Activated T-cell treated with anti-CD3 and anti-CD28 coated beads for 48 hours (primary cell): ENCODE data around the gene WFIKKN2.

Experiments
- DNase-seq: peaks from one replicate; pipeline ENCODE4 v3.0.0-alpha.2; 2020; ENCODE audit warnings: low read depth

WFIKKN2 gene

DNA sequence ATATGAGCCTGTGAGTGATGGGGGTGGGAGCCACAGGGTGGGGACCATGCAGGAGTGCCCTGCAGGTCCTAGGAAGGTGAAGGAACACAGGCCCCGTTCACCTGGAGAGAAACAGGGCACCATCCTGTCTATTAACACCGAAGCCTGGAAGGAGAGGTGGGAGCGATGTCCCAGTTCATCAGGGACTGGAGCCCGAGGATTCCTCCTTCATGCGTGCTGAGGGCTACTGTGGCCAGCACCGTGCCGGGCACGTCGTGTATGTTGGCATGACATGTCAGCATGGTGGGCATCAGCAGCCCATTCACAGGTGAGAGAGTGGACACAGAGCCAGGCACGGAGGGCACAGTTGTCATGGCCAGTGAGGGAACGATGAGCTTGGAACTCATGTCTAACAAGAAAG, 1.4 kb downstream of the WFIKKN2 start:
- no peak for DNase-seq

DNA sequence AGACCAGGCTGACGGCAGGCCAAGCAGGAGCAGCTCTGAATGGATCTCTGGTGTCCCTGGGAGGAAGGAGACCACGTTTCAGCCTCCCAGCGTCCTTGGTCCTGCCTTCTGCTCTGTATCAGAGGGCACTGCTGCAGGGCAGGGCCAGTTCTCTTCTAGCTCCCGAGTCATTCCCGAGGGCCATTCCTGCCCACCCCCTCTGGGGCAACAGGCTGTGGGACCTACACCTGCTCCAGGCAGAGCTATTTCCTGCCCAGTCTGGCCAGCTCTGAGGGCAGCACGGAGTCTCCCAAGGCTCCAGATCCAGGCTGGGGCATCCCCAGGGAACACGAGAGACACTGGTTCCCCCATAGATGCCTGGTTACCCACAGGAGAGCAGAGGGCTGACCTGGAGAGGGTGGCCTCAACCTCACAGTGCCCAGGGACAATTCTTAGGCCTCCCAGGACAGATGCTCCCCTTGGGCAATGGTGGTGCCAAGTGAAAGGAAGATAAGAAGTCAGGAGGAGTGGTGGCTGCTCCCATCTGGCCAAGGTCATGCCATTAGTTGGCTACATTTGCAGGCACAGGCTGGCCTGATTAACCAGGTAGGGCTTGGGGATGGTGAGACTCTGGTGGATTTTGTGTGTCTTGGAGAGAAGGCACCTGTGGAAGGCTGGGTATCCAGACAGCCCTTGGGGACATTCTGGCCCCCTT, 2.0 kb downstream of the WFIKKN2 start:
- no peak for DNase-seq

DNA sequence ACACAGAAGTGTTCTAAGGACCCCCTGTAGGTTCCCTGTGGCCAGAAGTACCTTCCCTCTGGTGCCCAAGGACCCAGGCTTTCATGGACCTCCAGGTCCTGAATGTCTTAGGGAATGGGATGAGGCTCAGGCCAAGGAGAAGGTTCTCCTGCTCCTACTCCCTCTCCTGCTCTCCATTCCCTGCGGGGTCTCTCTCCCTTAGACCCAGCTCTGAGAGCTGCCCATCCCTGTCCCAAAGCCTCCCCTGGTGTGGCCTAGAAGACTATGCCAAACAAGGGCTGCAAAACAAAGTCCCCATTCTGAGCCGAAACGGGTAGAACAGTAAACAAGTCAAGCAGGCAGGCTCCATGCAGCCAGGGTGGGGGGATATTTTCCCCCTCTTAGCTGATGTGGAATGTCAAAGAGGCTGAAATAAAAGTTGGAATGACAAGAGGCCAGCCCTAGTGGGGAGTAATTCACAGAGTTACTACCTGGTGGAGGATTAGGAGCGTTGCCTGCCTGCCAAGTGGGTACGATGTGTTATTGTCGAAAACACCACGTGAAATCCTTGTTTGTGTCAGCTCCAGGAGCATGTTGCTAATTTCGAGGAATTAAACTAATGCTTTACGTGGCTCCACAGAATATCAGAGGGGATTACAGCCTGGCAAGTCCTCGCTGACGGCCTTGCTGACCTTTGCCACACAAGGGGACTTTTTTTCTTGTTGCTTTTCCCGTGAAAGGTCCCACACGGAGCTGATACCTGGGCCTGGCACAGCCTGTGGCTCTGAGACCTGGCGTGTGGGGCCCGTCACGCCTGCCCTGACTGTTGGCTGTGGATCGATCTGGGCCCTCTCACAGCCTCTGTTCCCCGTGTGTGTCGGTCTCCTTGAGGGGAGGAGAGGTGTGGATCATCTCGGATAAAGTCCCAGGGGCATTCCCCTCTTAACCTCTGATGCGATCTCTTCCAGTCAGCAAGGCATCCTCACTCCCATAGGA, 2.9 kb downstream of the WFIKKN2 start:
- DNase-seq: no peak

DNA sequence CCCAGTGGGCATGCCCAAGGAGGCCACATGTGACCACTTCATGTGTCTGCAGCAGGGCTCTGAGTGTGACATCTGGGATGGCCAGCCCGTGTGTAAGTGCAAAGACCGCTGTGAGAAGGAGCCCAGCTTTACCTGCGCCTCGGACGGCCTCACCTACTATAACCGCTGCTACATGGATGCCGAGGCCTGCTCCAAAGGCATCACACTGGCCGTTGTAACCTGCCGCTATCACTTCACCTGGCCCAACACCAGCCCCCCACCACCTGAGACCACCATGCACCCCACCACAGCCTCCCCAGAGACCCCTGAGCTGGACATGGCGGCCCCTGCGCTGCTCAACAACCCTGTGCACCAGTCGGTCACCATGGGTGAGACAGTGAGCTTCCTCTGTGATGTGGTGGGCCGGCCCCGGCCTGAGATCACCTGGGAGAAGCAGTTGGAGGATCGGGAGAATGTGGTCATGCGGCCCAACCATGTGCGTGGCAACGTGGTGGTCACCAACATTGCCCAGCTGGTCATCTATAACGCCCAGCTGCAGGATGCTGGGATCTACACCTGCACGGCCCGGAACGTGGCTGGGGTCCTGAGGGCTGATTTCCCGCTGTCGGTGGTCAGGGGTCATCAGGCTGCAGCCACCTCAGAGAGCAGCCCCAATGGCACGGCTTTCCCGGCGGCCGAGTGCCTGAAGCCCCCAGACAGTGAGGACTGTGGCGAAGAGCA, 4.4 kb downstream of the WFIKKN2 start:
- no peak for DNase-seq

DNA sequence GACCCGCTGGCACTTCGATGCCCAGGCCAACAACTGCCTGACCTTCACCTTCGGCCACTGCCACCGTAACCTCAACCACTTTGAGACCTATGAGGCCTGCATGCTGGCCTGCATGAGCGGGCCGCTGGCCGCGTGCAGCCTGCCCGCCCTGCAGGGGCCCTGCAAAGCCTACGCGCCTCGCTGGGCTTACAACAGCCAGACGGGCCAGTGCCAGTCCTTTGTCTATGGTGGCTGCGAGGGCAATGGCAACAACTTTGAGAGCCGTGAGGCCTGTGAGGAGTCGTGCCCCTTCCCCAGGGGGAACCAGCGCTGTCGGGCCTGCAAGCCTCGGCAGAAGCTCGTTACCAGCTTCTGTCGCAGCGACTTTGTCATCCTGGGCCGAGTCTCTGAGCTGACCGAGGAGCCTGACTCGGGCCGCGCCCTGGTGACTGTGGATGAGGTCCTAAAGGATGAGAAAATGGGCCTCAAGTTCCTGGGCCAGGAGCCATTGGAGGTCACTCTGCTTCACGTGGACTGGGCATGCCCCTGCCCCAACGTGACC, 5.0 kb downstream of the WFIKKN2 start:
- DNase-seq: no peak

DNA sequence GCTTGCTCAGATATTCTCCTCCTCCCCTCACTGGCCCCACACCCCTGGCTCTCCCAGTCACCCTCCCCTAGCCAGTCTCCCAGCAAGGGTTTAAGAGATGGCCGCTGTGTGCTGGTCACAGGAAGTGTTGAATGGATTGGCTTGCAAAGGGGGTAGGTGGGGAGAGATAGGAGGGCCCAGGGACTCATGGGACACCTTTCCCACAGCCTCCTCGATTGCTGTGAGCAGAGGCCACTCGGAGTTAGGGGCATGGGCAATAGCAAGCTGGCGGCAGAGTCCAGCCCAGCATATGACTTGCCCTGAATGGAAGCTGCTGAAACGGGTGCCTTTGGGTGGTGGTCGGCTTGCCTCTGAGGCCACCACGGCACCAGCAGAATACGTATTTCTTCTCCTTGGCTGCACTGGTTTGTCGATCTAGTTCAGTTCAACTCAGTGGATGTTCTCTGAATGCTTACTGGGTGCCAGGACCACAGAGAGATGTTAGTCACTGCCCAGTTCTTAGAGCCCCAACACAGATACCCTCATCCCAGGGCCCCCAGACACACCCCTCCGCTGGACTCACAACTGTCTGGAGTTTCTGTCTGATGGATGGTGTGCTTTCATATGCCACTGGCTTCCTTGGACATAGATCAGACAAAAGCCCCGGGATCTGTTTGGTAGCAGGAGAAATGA, 6.0 kb downstream of the WFIKKN2 start:
- no peak for DNase-seq

DNA sequence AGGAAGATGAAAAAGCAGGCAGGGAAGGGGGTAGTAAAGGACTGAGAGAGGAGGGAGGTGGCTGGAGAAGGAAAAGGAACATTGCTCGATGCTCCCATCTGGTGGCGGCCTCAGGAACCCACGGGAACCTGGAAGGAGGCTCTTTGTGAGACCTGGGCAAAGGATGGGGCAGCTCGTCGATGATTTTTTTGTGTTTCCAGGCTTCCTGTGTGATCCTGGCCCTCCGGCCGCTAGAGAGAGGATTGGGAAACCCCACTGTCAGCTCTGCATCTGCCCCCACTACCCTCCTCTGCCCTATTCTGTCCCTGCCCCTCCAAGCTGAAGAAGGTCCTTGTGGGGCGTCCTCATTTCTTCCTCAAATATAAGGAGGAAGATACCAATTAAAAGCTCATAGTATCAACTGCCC, 6.6 kb downstream of the WFIKKN2 start:
- DNase-seq: peak; percentile 33

DNA sequence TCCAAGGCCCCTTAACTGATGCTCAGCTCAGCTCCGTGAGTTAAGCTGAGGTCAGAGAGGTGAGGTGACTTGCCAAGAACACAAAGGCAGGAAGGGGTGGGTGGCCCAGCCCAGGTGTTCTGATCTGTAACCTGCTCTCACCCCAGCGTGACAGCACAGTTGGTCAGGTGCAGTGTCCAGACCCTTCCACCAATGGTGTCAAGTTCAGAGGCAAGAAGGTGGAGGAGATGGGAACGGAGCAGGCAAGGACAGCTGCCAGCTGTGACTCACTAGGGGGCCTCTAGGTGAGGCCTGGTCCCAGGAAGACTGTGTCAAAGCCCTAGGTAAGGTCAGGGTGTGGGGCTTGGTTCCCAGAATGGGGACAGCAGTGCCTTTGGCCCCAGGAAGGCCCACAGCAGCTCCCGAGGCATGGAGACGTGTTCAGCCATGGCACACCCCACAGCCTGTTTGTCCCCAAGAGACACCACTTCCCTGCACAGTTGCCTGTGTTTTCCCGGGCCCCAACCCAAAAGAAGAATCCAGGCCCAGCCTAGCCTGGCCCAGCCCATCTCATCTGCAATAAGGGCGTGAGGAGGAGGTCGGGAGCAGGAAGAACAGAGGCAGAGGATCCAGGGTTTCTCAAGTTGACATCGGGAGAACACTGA, 7.2 kb downstream of the WFIKKN2 start:
- DNase-seq: no peak

DNA sequence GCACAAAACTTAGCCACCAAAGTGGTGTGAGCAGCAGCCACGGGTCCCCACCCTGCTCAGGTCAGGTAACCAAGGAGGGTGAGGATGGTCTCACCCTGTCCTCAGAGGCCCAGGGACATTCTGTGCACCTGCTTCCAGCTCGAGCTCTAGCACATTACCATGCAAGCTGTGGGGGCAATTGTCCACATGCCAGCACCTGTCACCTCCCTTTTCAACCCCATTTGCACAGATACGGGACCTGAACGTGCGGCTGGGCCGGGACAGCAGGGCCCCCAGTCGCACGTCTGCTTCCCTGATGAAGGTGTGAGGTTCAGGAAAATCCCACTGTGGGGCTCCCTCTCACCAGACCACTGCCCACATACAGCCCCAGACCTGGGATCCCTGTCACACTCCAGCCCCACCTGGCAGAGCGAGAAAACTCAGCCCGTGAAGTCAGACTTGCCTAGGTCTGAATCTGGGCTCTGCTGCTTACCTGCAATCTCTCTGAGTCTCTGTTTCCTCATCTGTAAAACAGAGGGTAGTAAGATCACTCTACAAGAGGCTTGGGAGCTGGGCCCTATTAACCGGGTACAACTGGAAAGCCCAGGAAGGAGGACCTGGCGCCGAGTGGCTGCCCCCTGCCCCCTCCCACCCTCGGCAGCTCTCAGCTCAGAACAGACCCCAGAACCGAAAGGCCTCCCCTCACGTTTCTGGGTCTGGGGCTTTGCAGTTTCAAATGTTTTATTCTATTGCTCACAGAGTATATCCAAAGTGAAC, 7.9 kb downstream of the WFIKKN2 start:
- DNase-seq: no peak

DNA sequence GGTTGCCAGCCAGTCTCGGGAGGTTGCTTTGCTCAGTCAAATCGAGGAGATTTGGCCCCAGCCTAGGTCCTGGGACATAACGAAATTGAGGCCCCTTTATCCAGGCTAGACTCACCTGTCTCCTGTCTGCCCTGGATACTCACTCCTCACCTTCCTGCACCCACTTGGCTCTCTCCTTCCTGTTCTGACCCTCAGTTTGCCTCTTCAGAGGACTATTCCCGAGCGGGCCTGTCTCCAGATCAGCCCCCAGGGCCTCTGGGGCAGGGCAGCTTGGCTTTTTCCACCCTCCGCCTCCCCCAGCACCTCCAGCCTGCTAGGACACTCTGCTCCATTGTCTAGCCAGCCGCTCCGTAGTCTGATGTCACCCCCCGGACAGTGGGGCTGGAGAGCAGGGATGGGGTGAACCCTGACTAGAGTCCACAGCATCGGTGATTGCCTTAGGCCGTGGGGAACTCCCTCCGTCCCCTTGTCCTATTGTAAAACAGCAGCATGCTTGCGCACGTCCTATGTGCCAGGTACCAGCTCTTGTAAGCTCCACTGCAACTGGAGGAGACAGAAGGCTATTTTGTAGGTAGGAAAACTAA, 8.8 kb downstream of the WFIKKN2 start:
- DNase-seq: no peak

DNA sequence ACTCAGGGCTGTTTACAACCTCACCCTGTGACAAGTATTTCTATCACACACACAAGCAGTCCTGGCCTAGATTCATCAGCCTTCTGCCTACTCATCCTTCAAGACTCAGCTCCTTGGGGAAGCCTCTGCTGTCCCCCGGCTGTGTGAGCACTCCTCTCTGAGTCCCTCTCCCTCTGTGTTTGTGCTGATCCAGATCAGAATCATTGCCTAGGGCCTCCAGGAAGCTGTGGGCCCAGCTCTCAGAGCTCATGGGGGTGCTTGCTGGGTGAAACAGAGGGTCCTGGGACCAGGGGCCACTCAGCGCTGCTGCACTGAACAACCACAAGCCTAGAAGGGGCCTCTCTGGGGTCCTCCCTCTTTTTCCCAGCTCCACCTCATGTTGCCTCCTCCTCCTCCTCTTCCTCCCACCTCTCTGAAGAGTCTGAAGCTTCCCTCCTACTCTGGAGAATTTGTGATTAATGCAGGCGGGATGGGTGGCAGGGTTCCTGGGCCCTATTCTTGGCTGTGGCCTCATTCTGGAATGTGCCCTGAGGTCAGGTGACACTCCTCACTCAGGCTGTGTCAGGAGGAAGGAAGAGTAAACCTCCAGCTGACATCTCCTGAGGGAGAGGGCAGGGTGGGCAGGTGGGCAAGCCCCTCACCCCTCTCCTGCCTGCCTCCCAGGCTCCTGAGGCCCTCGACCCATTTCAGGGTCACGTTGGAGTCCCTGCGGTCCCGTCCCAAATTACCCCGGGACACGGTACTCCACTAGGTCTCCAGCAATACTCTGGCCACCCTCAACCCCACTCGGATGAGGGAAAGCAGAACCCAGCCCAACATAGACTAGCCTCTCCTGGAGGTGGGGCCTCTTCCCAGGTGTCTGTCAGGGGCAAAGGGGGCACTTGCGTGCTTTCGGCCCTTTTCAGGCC, 10.1 kb downstream of the WFIKKN2 start:
- DNase-seq: no peak

DNA sequence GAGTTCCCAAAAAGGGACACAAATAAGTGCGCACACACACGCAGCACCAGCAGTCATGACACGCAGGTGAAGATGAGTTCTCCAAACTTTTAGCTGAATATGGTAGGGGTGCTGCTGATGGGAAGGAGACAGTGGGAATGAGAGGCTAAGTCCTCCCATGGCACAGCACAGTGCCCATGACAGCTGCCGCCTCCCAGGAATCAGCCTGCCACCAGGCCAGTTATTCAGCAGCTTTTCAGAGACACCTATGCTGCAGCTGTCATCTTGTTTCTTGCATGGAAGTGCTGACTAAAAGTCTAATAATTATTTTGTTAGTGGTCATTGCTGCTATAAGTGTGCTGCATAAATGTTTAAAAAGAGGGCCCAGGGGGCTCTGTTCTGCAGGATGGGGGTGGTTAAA, 12.2 kb downstream of the WFIKKN2 start:
- no peak for DNase-seq

DNA sequence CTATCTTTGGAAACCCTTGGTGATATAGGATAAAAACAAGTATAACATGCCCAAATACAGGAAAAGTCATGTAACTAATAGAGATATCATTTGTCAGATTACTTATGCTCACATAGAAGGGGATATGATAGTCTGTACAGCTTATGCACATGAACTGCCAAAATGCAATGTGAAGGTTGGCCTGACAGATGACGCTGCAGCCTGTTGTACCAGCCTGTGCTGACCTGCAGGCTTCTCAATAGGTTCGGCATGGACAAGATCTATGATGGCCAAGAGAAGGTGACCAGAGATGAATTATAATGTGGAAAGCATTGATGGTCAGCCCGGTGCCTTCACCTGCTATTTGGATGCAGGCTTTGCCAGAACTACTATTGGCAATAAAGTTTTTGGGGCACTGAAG, 12.7 kb downstream of the WFIKKN2 start:
- DNase-seq: no peak

DNA sequence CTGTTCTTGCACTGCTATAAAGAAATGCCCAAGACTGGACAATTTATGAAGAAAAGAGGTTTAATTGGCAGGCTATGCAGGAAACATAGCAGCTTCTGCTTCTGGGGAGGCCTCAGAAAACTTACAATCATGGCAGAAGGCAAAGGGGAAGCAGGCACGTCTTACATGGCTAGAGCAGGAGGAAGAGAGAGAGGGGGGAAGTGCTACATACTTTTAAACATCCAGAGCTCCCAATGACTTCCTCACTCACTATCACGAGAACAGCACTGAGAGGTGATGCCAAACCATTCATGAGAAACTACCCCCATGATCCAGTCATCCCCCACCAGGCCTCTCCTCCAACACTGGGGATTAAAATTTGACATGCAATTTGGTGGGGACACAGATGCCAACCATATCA, 13.3 kb downstream of the WFIKKN2 start:
- DNase-seq: no peak

DNA sequence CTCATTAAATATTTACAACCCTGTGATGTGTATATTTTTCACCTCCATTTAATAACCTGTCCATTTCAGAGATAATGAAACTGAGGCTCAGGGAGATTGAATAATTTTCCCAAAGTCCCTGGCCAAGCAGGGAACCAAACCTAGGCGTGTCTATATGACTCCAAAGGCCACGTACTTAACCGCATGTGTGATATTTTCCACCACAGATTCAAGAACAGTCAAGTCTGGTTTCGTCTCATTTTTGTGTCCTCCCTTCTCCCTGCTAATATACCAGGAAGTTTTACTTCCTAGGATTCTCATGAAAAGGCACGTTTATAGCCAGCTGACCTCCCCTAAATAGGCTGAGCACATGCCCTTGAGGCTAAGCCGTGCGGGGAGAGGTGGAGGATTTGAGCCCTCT, 15.3 kb downstream of the WFIKKN2 start:
- no peak for DNase-seq

DNA sequence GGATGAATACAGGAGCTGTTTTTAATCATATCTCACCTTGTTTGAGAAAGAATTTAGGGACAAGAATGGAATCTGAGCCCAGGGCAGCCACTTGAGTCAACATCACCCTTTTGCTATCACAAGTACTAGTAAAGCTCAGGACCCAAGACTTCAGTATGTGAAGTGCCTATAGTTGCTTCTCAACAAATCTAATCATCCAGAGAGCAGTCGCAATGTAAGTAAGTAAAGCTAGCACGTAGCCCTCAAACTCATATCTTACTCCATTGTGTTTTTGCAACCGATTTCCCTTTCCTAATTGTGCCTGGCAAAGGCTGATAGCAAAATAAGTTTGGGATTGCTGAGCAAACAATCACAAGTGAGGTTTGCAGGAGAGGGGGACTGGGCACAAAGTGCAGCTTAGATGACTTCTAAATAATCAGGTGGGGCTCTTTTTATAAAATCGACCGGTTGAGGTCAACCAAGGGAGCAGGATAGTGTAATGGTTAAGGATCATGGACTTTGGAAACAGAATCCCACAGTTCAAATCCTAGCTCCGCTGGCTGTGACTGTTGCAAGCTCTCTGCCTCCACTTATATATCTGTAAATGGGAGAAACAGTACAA, 17.7 kb downstream of the WFIKKN2 start:
- DNase-seq: no peak

DNA sequence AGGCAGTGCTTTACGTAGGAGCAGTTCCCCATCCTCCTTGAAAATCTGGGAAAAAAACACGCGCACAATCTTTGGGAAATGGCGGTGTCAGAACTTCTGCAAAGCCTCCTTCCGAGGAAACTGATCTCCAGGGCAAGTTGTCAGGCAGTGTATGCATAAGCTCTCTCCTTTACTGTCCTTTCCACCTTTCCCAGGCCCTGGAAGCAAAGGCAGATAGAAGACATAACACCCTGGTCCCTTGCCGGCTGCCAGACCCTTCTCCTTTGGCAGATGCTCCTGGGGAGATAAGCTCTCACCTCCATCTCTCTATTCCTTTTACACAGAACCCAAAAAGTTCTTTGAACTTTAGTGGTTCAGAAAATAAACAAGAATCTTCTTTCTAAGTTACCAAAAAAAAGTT, 18.4 kb downstream of the WFIKKN2 start:
- DNase-seq: no peak

DNA sequence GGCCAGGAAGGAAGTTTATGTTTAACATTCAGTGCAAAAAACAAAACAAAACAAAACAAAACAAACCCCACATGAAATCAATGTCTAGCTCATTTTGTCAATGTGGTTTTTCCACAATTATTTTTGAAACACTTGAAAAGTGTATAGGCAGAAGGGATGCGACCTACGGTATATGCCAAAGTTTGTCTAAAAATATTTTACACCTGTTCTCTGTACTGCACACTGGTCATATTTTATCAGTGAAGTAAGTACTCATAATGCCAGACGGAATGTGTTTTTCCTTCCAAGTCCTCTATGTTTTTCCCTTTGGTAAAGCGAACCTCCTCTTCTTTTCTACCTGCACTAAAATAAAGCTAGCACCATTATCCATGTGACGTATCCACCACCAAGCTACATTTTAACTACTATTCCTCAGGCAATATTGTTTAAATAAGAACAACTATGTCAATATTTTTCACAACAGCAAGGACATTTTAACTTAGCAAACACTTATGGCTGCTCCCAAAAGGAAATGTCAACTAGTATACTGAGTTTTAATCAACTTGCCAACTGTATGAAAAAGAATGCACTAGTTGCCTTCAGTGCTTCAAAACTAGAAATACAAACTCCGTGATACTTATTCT, 20.4 kb downstream of the WFIKKN2 start:
- no peak for DNase-seq
